ENCODE measurements around the gene RALGPS2. TPM values are rescaled to one million over a fixed set of nuclear protein-coding genes. Genes with fewer than 3 reads are reported as not detected.
"Not testable (repeated sequence)": the region's sequence is repeated elsewhere in the genome, so short reads cannot be mapped to it uniquely, and the experiment has no call there.

RALGPS2 gene
- total and polyA plus RNA-seq, 2 of the 8 experiments (the other 6 are each of a cell fraction or from before 2014, with no cell fraction given): 6.7 to 38.0 TPM

GRCh38 chr1:178847396-178847849 is 122.4 kb downstream of the RALGPS2 start (continued):
- TF ChIP-seq POLR2A (IDR thresholded peaks at IDR 0.05; ENCODE audit: control extremely low read depth in 1 of 2, low read depth in 2 of 2, low read length in 2 of 2) (no peak), KDM4A (IDR thresholded peaks at IDR 0.05; ENCODE audit: low read depth, low read length, severe bottlenecking) (no peak), SP1 (IDR thresholded peaks at IDR 0.05; ENCODE audit: low read depth, low read length) (no peak), JUN (IDR thresholded peaks at IDR 0.05; ENCODE audit: low read depth, low read length) (no peak), TAF7 (optimal IDR thresholded peaks at IDR 0.05; ENCODE audit: borderline replicate concordance, low read depth, low read length) (no peak)

DNA sequence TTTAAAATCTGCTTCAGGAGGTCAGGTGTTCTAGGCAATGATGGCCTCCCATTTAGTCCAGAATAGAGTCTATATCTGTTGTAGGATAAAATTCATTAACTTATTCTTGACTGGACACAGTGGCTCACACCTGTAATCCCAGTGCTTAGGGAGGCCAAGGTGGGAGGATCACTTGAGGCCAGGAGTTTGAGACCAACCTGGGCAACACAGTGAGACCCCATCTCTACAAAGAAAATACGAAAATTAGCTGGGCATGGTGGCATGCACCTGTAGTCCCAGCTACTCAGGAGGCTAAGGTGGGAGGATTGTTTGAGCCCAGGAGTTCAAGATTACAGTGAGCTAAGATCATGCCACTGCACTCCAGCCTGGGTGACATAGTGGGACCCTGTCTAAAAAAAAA is 122.9 kb downstream of the RALGPS2 start:
- not testable (repeated sequence) for H2AFZ ChIP-seq (ENCODE audit: low read length); H3K18ac ChIP-seq (ENCODE audit: extremely low read depth, low read length); H3K9me3 ChIP-seq (ENCODE audit: insufficient read depth in 2 of 2, low read depth in 1 of 2, low read length in 1 of 2)

More for the DNA sequence above, 122.9 kb downstream of the RALGPS2 start:
- not testable (repeated sequence) for H3K23ac ChIP-seq (ENCODE audit: insufficient read length); H3K79me2 ChIP-seq (ENCODE audit: control insufficient read depth in 1 of 2, insufficient read depth in 2 of 2, low read length in 2 of 2); H3K23me2 ChIP-seq (ENCODE audit: low read depth, low read length); H3K4me1 ChIP-seq (replicated peaks in 1 of 4; ENCODE audit: control insufficient read depth in 3 of 4, insufficient read depth in 4 of 4, low read length in 3 of 4); H2BK12ac ChIP-seq (ENCODE audit: low read depth, low read length); H4K5ac ChIP-seq (ENCODE audit: insufficient read length, low read depth, low read length); H3K79me1 ChIP-seq (ENCODE audit: low read depth, low read length); H3K4me3 ChIP-seq (ENCODE audit: extremely low read depth in 1 of 4, insufficient read depth in 2 of 4, low read depth in 3 of 4, low read length in 4 of 4); H3K27me3 ChIP-seq (replicated peaks in 1 of 4; ENCODE audit: control insufficient read depth in 3 of 4, extremely low read depth in 1 of 4, insufficient read depth in 3 of 4, low read length in 3 of 4); DNase-seq (ENCODE audit: low read depth in 1 of 2, low spot score in 2 of 2); H2BK20ac ChIP-seq (ENCODE audit: low read length); H4K20me1 ChIP-seq (replicated peaks in 1 of 2; ENCODE audit: control insufficient read depth in 1 of 2, insufficient read depth in 2 of 2, low read length in 2 of 2); H4K8ac ChIP-seq (ENCODE audit: extremely low read depth, insufficient read depth, low read length); H3K36me3 ChIP-seq (ENCODE audit: control insufficient read depth in 2 of 4, insufficient read depth in 4 of 4, low read length in 3 of 4); H2BK120ac ChIP-seq (replicated peaks; ENCODE audit: low read depth, low read length); H3K4me2 ChIP-seq (ENCODE audit: insufficient read depth in 1 of 2, low read depth in 2 of 2, low read length in 2 of 2); FAIRE-seq; H3K27ac ChIP-seq (ENCODE audit: low read depth, low read length); H2AK5ac ChIP-seq (ENCODE audit: low read depth, low read length); H3K14ac ChIP-seq (ENCODE audit: insufficient read length); H3K9ac ChIP-seq (replicated peaks in 1 of 4; ENCODE audit: extremely low read depth in 1 of 4, low read depth in 3 of 4, low read length in 3 of 4); H3K56ac ChIP-seq (replicated peaks; ENCODE audit: insufficient read length, low read depth, low read length); H3K4ac ChIP-seq (replicated peaks; ENCODE audit: insufficient read length, low read depth, low read length); H4K91ac ChIP-seq (replicated peaks; ENCODE audit: insufficient read length, low read length); H2BK15ac ChIP-seq (ENCODE audit: low read length); H2BK5ac ChIP-seq (ENCODE audit: low read depth, low read length)
- POLR2A ChIA-PET (ENCODE audit: partially characterized antibody): interaction anchor here (0.6 kb wide), 1 partner anchor 1789 kb away, joined by 3 read pairs; no protein-coding TSS in a partner anchor
- CTCF ChIA-PET (ENCODE audit: partially characterized antibody): interaction anchor here (1.2 kb wide), 1 partner anchor 155 kb away, joined by 3 read pairs; no protein-coding TSS in a partner anchor
- WGBS, 2 experiments (ENCODE audit: extremely low coverage in 1 of 2, insufficient coverage in 1 of 2, insufficient read length in 1 of 2, insufficient replicate concordance in 2 of 2, low coverage in 1 of 2, low lambda C conversion rate in 2 of 2, missing lambda C conversion rate in 1 of 2): 100% methylated on average over 1 of the region's 1 CpG; no CpG with 5 or more reads in 1 of the 2 experiments
